Measurements from ENCODE around the gene PTPRG.

PTPRG gene

GRCh38 chr3:61819861-61820260 is 258.5 kb downstream of the PTPRG start:
- H3K9me3 Mint-ChIP-seq, result peaks cover 0 to 10% of the 10 kb centered on the region in 2 donors
- H3K4me1 Mint-ChIP-seq (ENCODE audit: low read depth in 2 of 2), result peaks cover 0 to 3% of the 10 kb centered on the region in 2 donors
- no peaks in the 10 kb centered on the region for H3K27me3 Mint-ChIP-seq
- H3K36me3 Mint-ChIP-seq (ENCODE audit: insufficient read depth), result peaks cover 4% of the 10 kb centered on the region
- DNase-seq, result no peak
- no peak overlapping the region for H3K27ac Mint-ChIP-seq
- no peak for ATAC-seq (replicated peaks)
- no peak overlapping the region for H3K4me3 Mint-ChIP-seq

- ATAC-seq (replicated peaks), result peak; percentile 82
- H3K9me3 Mint-ChIP-seq, result peaks cover 0 to 10% of the 10 kb centered on the region in 2 donors
Measured at GRCh38 chr3:61820306-61820992, 259.1 kb downstream of the PTPRG start.

GRCh38 chr3:61821823-61822251 is 260.5 kb downstream of the PTPRG start:
- no peak for ATAC-seq (replicated peaks)
- no peak for DNase-seq
- H3K36me3 Mint-ChIP-seq (ENCODE audit: insufficient read depth), result peaks cover 4% of the 10 kb centered on the region
- H3K27ac Mint-ChIP-seq, result no peak overlapping the region
- H3K4me3 Mint-ChIP-seq, result no peak overlapping the region
- peaks cover 0 to 8% of the 10 kb centered on the region in 2 donors for H3K9me3 Mint-ChIP-seq
- H3K4me1 Mint-ChIP-seq (ENCODE audit: low read depth in 2 of 2), result peaks cover 0 to 3% of the 10 kb centered on the region in 2 donors
- H3K27me3 Mint-ChIP-seq, result no peaks in the 10 kb centered on the region

More at GRCh38 chr3:61820306-61820992, 259.1 kb downstream of the PTPRG start:
- no peak overlapping the region for H3K4me3 Mint-ChIP-seq
- H3K4me1 Mint-ChIP-seq (ENCODE audit: low read depth in 2 of 2), result peaks cover 0 to 3% of the 10 kb centered on the region in 2 donors
- H3K36me3 Mint-ChIP-seq (ENCODE audit: insufficient read depth), result peaks cover 4% of the 10 kb centered on the region
- no peak overlapping the region for H3K27ac Mint-ChIP-seq
- H3K27me3 Mint-ChIP-seq, result no peaks in the 10 kb centered on the region
- DNase-seq, result no peak

- ATAC-seq (replicated peaks), result no peak
- Mint-ChIP-seq H3K36me3 (ENCODE audit: insufficient read depth) (peaks cover 4% of the 10 kb centered on the region), H3K4me1 (ENCODE audit: low read depth in 2 of 2) (peaks cover 0 to 3% of the 10 kb centered on the region in 2 donors), H3K27me3 (no peaks in the 10 kb centered on the region), H3K27ac (no peak overlapping the region), H3K9me3 (peaks cover 0 to 8% of the 10 kb centered on the region in 2 donors), H3K4me3 (no peak overlapping the region)
- no peak for DNase-seq
Measured at GRCh38 chr3:61822588-61822987, 261.2 kb downstream of the PTPRG start.

GRCh38 chr3:61824553-61825135 is 263.3 kb downstream of the PTPRG start:
- no peak for ATAC-seq (replicated peaks)
- H3K36me3 Mint-ChIP-seq (ENCODE audit: insufficient read depth), result peaks cover 4% of the 10 kb centered on the region
- H3K9me3 Mint-ChIP-seq, result peaks cover 5 to 10% of the 10 kb centered on the region in 2 donors
- no peak overlapping the region for H3K27ac Mint-ChIP-seq
- no peak overlapping the region for H3K4me3 Mint-ChIP-seq
- no peak for DNase-seq
- peaks cover 0 to 3% of the 10 kb centered on the region in 2 donors for H3K4me1 Mint-ChIP-seq (ENCODE audit: low read depth in 2 of 2)
- no peaks in the 10 kb centered on the region for H3K27me3 Mint-ChIP-seq

GRCh38 chr3:61826161-61826560 is 264.8 kb downstream of the PTPRG start:
- DNase-seq (no peak), ATAC-seq (replicated peaks) (no peak)
- H3K27me3 Mint-ChIP-seq, result no peaks in the 10 kb centered on the region
- no peak overlapping the region for H3K27ac Mint-ChIP-seq
- H3K4me1 Mint-ChIP-seq (ENCODE audit: low read depth in 2 of 2), result peaks cover 0 to 3% of the 10 kb centered on the region in 2 donors
- peaks cover 5 to 15% of the 10 kb centered on the region in 2 donors for H3K9me3 Mint-ChIP-seq
- no peak overlapping the region for H3K4me3 Mint-ChIP-seq
- no peaks in the 10 kb centered on the region for H3K36me3 Mint-ChIP-seq (ENCODE audit: insufficient read depth)

GRCh38 chr3:61828184-61828874 is 267.0 kb downstream of the PTPRG start:
- ATAC-seq (replicated peaks), result no peak
- DNase-seq, result no peak
- no peaks in the 10 kb centered on the region for H3K36me3 Mint-ChIP-seq (ENCODE audit: insufficient read depth)
- H3K9me3 Mint-ChIP-seq, result peaks cover 6 to 15% of the 10 kb centered on the region in 2 donors
- no peaks in the 10 kb centered on the region for H3K4me1 Mint-ChIP-seq (ENCODE audit: low read depth in 2 of 2)
- H3K27me3 Mint-ChIP-seq, result no peaks in the 10 kb centered on the region
- no peak overlapping the region for H3K4me3 Mint-ChIP-seq
- no peak overlapping the region for H3K27ac Mint-ChIP-seq

GRCh38 chr3:61828880-61829721 is 267.7 kb downstream of the PTPRG start:
- Mint-ChIP-seq H3K27me3 (no peaks in the 10 kb centered on the region), H3K4me1 (ENCODE audit: low read depth in 2 of 2) (no peaks in the 10 kb centered on the region), H3K9me3 (peaks cover 6 to 15% of the 10 kb centered on the region in 2 donors), H3K36me3 (ENCODE audit: insufficient read depth) (no peaks in the 10 kb centered on the region), H3K27ac (no peak overlapping the region), H3K4me3 (no peak overlapping the region)
- DNase-seq, result no peak
- ATAC-seq (replicated peaks), result no peak

- Mint-ChIP-seq H3K9me3 (peaks cover 6 to 15% of the 10 kb centered on the region in 2 donors), H3K4me3 (no peak overlapping the region), H3K27me3 (no peaks in the 10 kb centered on the region), H3K4me1 (ENCODE audit: low read depth in 2 of 2) (no peaks in the 10 kb centered on the region), H3K27ac (no peak overlapping the region), H3K36me3 (ENCODE audit: insufficient read depth) (no peaks in the 10 kb centered on the region)
- ATAC-seq (replicated peaks), result no peak
- no peak for DNase-seq
Measured at GRCh38 chr3:61829722-61830350, 268.5 kb downstream of the PTPRG start.

- Mint-ChIP-seq H3K27me3 (no peaks in the 10 kb centered on the region), H3K9me3 (peaks cover 6 to 15% of the 10 kb centered on the region in 2 donors), H3K36me3 (ENCODE audit: insufficient read depth) (no peaks in the 10 kb centered on the region), H3K27ac (no peak overlapping the region), H3K4me1 (ENCODE audit: low read depth in 2 of 2) (no peaks in the 10 kb centered on the region), H3K4me3 (no peak overlapping the region)
- ATAC-seq (replicated peaks) (no peak), DNase-seq (no peak)
Measured at GRCh38 chr3:61831973-61832372, 270.6 kb downstream of the PTPRG start.

- H3K9me3 Mint-ChIP-seq, result peaks cover 6 to 15% of the 10 kb centered on the region in 2 donors
Measured at GRCh38 chr3:61832375-61833229, 271.2 kb downstream of the PTPRG start.

GRCh38 chr3:61839256-61839655 is 277.9 kb downstream of the PTPRG start:
- no peaks in the 10 kb centered on the region for H3K27me3 Mint-ChIP-seq
- no peaks in the 10 kb centered on the region for H3K4me1 Mint-ChIP-seq (ENCODE audit: low read depth in 2 of 2)
- DNase-seq (no peak), ATAC-seq (replicated peaks) (no peak)
- no peak overlapping the region for H3K4me3 Mint-ChIP-seq
- H3K36me3 Mint-ChIP-seq (ENCODE audit: insufficient read depth), result no peaks in the 10 kb centered on the region
- H3K27ac Mint-ChIP-seq, result no peak overlapping the region
- no peaks in the 10 kb centered on the region for H3K9me3 Mint-ChIP-seq

More at GRCh38 chr3:61832375-61833229, 271.2 kb downstream of the PTPRG start:
- Mint-ChIP-seq H3K27ac (no peak overlapping the region), H3K4me3 (no peak overlapping the region), H3K27me3 (no peaks in the 10 kb centered on the region), H3K4me1 (ENCODE audit: low read depth in 2 of 2) (no peaks in the 10 kb centered on the region), H3K36me3 (ENCODE audit: insufficient read depth) (no peaks in the 10 kb centered on the region)
- DNase-seq, result no peak
- ATAC-seq (replicated peaks), result no peak

Measured in effector memory CD8-positive, alpha-beta T cell (primary cell).